ENCODE measurements around the gene INPP4A.

- no peak for TF ChIP-seq CTCF (IDR thresholded peaks at IDR 0.05 in 2 of 3, conservative IDR thresholded peaks at IDR 0.05 in 1 of 3; ENCODE audit: control insufficient read depth in 2 of 3, extremely low read depth in 1 of 3, insufficient read depth in 1 of 3, low read depth in 3 of 3, low read length in 3 of 3)
- no peak for TF ChIP-seq EP300 (IDR thresholded peaks at IDR 0.05; ENCODE audit: borderline replicate concordance in 1 of 2, control insufficient read depth in 1 of 2, low read depth in 2 of 2, low read length in 2 of 2)
- TF ChIP-seq TAF1 (IDR thresholded peaks at IDR 0.05; ENCODE audit: borderline replicate concordance, low read depth, low read length) = no peak
- no peak for TF ChIP-seq ZBTB11 (CRISPR knock-in tag; IDR thresholded peaks at IDR 0.05)
- TF ChIP-seq, protein P1, sequence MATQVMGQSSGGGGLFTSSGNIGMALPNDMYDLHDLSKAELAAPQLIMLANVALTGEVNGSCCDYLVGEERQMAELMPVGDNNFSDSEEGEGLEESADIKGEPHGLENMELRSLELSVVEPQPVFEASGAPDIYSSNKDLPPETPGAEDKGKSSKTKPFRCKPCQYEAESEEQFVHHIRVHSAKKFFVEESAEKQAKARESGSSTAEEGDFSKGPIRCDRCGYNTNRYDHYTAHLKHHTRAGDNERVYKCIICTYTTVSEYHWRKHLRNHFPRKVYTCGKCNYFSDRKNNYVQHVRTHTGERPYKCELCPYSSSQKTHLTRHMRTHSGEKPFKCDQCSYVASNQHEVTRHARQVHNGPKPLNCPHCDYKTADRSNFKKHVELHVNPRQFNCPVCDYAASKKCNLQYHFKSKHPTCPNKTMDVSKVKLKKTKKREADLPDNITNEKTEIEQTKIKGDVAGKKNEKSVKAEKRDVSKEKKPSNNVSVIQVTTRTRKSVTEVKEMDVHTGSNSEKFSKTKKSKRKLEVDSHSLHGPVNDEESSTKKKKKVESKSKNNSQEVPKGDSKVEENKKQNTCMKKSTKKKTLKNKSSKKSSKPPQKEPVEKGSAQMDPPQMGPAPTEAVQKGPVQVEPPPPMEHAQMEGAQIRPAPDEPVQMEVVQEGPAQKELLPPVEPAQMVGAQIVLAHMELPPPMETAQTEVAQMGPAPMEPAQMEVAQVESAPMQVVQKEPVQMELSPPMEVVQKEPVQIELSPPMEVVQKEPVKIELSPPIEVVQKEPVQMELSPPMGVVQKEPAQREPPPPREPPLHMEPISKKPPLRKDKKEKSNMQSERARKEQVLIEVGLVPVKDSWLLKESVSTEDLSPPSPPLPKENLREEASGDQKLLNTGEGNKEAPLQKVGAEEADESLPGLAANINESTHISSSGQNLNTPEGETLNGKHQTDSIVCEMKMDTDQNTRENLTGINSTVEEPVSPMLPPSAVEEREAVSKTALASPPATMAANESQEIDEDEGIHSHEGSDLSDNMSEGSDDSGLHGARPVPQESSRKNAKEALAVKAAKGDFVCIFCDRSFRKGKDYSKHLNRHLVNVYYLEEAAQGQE (IDR thresholded peaks at IDR 0.05; ENCODE audit: low read depth, low read length) = no peak
- TF ChIP-seq, protein P2, sequence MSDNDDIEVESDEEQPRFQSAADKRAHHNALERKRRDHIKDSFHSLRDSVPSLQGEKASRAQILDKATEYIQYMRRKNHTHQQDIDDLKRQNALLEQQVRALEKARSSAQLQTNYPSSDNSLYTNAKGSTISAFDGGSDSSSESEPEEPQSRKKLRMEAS (IDR thresholded peaks at IDR 0.05; ENCODE audit: low read depth, low read length) = no peak
Measured at GRCh38 chr2:98539056-98539735, 94.5 kb downstream of the INPP4A start.

Measured in GM12878 (cell line).